GM10266 (cell line): ENCODE data around the gene FRMPD2.

ENCODE experiments used
- DNase-seq: peaks from one replicate; pipeline ENCODE4 v3.0.0; 2012; ENCODE audit errors: extremely low spot score
- CTCF ChIP-seq: IDR thresholded peaks from 2 replicates; pipeline ENCODE4 v1.5.1; 2012; ENCODE audit warnings: mild to moderate bottlenecking, low read depth; ENCODE audit not compliant: control insufficient read depth, insufficient read depth; ENCODE audit errors: missing control alignments

The FRMPD2 gene

GRCh38 chr10:48210966-48211365 is 63.5 kb downstream of the FRMPD2 start:
- no peak for TF ChIP-seq CTCF
- no peak for DNase-seq

GRCh38 chr10:48210391-48210790 is 64.1 kb downstream of the FRMPD2 start:
- DNase-seq = no peak
- TF ChIP-seq CTCF = no peak

GRCh38 chr10:48209241-48209640 is 65.3 kb downstream of the FRMPD2 start:
- DNase-seq = no peak
- no peak for TF ChIP-seq CTCF

- TF ChIP-seq CTCF = no peak
- no peak for DNase-seq
These were observed 66.6 kb downstream of the FRMPD2 start for GRCh38 chr10:48207853-48208252.

GRCh38 chr10:48206482-48207250 is 67.8 kb downstream of the FRMPD2 start:
- DNase-seq = no peak

GRCh38 chr10:48205918-48206317 is 68.6 kb downstream of the FRMPD2 start:
- TF ChIP-seq CTCF = no peak
- DNase-seq = peak; percentile 12

More at GRCh38 chr10:48206482-48207250, 67.8 kb downstream of the FRMPD2 start:
- TF ChIP-seq CTCF = no peak

- DNase-seq = no peak
- TF ChIP-seq CTCF = no peak
These were observed 74.7 kb downstream of the FRMPD2 start for GRCh38 chr10:48199580-48200377.
